Kidney epithelial cell (primary cell): ENCODE measurements around the gene FBXW2. TPM values are rescaled to one million over a fixed set of nuclear protein-coding genes. Genes with fewer than 3 reads are reported as not detected.

Experiments used
- DNase-seq: peaks from one replicate; pipeline ENCODE4 v3.0.0-alpha.2; 2010; ENCODE audit warnings: low read depth
- H3K27me3 ChIP-seq: 2 replicates; pipeline ENCODE4 v1.6.0; 2011; ENCODE audit warnings: low read length; ENCODE audit not compliant: control insufficient read depth, insufficient read depth
- H3K36me3 ChIP-seq: 2 replicates; pipeline ENCODE4 v1.5.1; 2011; ENCODE audit warnings: low read length; ENCODE audit not compliant: control insufficient read depth, insufficient read depth
- H3K4me3 ChIP-seq: 2 replicates; pipeline ENCODE4 v1.5.1; 2011; ENCODE audit warnings: low read depth, mild to moderate bottlenecking, control low read depth, low read length
- CTCF ChIP-seq: IDR thresholded peaks from 2 replicates; pipeline ENCODE4 v1.5.1; 2011; ENCODE audit warnings: mild to moderate bottlenecking, moderate library complexity, low read length, control low read depth, inconsistent platforms; ENCODE audit not compliant: insufficient read depth, poor library complexity, severe bottlenecking
- total RNA-seq: library from RNA; depleted of rRNA; stranded (reverse); fragments of >200 nt; gene quantifications from 2 replicates; pipeline ENCODE4 v1.2.3, GENCODE V29; 2015

The FBXW2 gene
- total RNA-seq, 1 donor from 2014 or later, result 24.6 TPM

GRCh38 chr9:120759755-120760400 is 33.3 kb downstream of the FBXW2 start:
- H3K4me3 ChIP-seq, result no peak overlapping the region

GRCh38 chr9:120758544-120758943 is 34.7 kb downstream of the FBXW2 start:
- TF ChIP-seq CTCF, result no peak
- Histone ChIP-seq H3K36me3 (no peaks in the 10 kb centered on the region), H3K4me3 (no peak overlapping the region), H3K27me3 (no peaks in the 10 kb centered on the region)
- DNase-seq, result no peak

More at GRCh38 chr9:120759755-120760400, 33.3 kb downstream of the FBXW2 start:
- no peaks in the 10 kb centered on the region for H3K27me3 ChIP-seq
- no peak for TF ChIP-seq CTCF
- no peaks in the 10 kb centered on the region for H3K36me3 ChIP-seq
- no peak for DNase-seq

GRCh38 chr9:120757026-120757913 is 35.9 kb downstream of the FBXW2 start:
- TF ChIP-seq CTCF, result no peak
- no peak overlapping the region for H3K4me3 ChIP-seq
- H3K36me3 ChIP-seq, result no peaks in the 10 kb centered on the region
- DNase-seq, result no peak
- H3K27me3 ChIP-seq, result no peaks in the 10 kb centered on the region

DNA sequence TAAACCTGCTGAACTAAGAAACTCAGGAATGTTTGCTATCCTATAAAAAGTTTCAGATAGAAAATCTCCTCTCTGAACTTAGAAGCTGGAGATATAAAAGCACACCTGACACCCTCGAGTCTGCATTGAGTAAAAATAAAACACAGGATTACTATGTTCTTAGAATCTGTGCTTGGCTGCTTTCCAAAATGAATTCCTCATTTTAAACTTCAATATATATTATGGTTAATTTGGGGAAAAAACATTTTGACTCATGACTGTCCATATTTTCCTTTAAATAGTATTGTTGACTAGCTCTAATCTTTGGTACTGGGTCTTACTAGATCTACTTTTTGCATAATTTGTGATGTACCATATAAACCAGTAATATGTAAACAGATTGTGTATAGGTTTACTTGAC is 36.7 kb downstream of the FBXW2 start:
- TF ChIP-seq CTCF, result no peak
- Histone ChIP-seq H3K36me3 (no peaks in the 10 kb centered on the region), H3K27me3 (no peaks in the 10 kb centered on the region), H3K4me3 (no peak overlapping the region)
- no peak for DNase-seq

- Histone ChIP-seq H3K36me3 (no peaks in the 10 kb centered on the region), H3K27me3 (no peaks in the 10 kb centered on the region), H3K4me3 (no peak overlapping the region)
- no peak for DNase-seq
- TF ChIP-seq CTCF, result peak; percentile 76
These were observed 37.3 kb downstream of the FBXW2 start for GRCh38 chr9:120755810-120756434.
